Mesodermal cell (in vitro differentiated cells): ENCODE data around the gene ITGA7.
"Not testable (repeated sequence)": the region's sequence is repeated elsewhere in the genome, so short reads cannot be mapped to it uniquely, and the experiment has no call there.

Source experiments
- H3K27ac ChIP-seq: 2 replicates; pipeline ENCODE4 v1.7.0; 2013; ENCODE audit warnings: mild to moderate bottlenecking, low read depth, low read length, moderate library complexity; ENCODE audit not compliant: severe bottlenecking
- H3K36me3 ChIP-seq: 2 replicates; pipeline ENCODE4 v1.7.1; 2013; ENCODE audit warnings: mild to moderate bottlenecking, low read length, moderate library complexity; ENCODE audit not compliant: control insufficient read depth, insufficient read depth
- H3K4me1 ChIP-seq: one replicate; pipeline ENCODE4 v1.7.1; 2013; ENCODE audit warnings: mild to moderate bottlenecking, low read length; ENCODE audit not compliant: insufficient read depth, control insufficient read depth, poor library complexity, severe bottlenecking
- H3K4me3 ChIP-seq: 2 replicates; pipeline ENCODE4 v1.7.0; 2013; ENCODE audit warnings: low read length, control low read depth, mild to moderate bottlenecking; ENCODE audit not compliant: insufficient read depth, poor library complexity, severe bottlenecking; ENCODE audit errors: extremely low read depth
- H3K9me3 ChIP-seq: 2 replicates; pipeline ENCODE4 v1.7.1; 2013; ENCODE audit warnings: mild to moderate bottlenecking, low read length, moderate library complexity; ENCODE audit not compliant: control insufficient read depth
- WGBS, 2 experiments: methylation state at CpG; one replicate each; pipeline ENCODE4 v1.1.5; 2013; ENCODE audit warnings: missing lambda C conversion rate in 2 of 2; ENCODE audit not compliant: insufficient coverage in 2 of 2; 5-methylcytosine and 5-hydroxymethylcytosine counted together

Gene ITGA7

DNA sequence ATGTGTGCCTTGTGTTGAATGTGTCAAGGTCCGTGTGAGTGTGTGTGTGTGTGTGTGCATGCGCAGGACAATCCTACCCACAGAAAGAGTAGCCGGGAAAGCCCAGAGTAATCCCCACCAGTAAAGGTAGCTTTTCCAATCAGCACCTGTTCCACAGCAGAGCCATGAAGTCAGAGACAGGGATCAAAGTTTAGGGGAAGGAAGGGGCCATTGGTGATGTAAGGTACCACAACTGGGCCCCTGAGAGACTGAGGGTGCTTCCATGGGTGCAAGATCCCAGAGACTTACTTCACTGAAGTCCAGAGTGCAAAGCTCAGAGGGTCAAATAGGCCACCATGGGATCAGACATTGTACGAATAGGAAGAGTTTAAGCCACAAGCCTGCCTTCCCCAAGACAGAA is 50.5 kb downstream of the ITGA7 start:
- Histone ChIP-seq H3K4me3 (no peak overlapping the region), H3K9me3 (no peaks in the 10 kb centered on the region), H3K36me3 (no peaks in the 10 kb centered on the region), H3K4me1 (no peaks in the 10 kb centered on the region), H3K27ac (no peak overlapping the region)
- 78 to 83% methylated on average over 3 of the region's 4 CpGs for WGBS, 2 experiments

DNA sequence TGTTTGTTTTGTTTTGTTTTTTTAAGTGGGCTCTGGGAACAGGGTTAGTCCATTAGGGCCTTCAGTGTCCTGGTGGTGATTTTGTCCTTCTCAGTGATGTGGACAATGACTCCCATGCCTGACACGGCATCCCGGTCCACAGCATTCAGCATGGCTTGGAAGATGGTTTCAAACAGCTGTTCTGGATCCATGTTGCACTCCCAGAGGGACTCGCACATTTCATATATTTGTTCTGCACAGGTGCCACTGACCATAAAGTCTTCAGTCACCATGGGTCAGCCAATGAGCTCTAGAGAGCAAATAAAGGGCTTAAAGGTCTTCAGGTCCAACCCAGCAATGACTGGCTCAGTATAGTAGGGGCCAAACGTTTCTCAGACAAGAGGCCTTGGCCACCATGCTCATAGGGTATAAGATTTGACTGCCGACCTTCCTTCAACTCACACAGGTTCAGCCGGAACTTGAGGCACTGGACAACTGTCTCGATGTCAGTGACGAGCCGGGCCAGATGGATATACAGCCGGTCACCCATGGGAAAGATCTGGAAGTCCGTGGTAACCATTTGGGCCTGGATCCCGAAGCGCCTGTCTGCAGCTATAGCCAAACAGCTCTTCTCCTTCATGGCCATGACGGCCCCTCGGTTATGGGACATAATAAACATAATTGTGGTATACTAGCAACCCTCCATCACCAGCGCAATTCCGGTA is 53.0 kb downstream of the ITGA7 start:
- Histone ChIP-seq H3K9me3 (no peaks in the 10 kb centered on the region), H3K27ac (no peak overlapping the region), H3K4me3 (no peak overlapping the region), H3K4me1 (no peaks in the 10 kb centered on the region), H3K36me3 (no peaks in the 10 kb centered on the region)
- WGBS, 2 experiments, result 95% methylated on average over 13 to 16 of the region's 17 CpGs

DNA sequence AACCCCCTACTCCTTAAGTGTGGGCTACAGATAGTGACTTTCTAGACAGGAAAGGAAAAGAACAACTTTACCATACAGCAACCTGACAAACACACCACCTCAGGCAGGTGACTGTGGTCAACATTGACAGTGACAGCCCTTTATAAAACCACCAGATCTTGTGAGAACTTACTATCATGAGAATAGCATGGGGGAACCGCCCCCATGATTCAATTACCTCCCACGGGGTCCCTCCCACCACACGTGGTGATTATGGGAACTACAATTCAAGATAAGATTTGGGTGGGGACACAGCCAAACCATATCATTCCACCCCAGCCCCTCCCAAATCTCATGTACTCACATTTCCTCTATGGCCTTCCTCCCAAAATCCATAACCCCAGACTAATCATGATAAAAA is 54.7 kb downstream of the ITGA7 start:
- Histone ChIP-seq H3K27ac (no peak overlapping the region), H3K9me3 (no peaks in the 10 kb centered on the region), H3K36me3 (no peaks in the 10 kb centered on the region), H3K4me3 (no peak overlapping the region), H3K4me1 (no peaks in the 10 kb centered on the region)
- no CpG with 5 or more reads among the region's 3 CpGs for WGBS, 2 experiments

DNA sequence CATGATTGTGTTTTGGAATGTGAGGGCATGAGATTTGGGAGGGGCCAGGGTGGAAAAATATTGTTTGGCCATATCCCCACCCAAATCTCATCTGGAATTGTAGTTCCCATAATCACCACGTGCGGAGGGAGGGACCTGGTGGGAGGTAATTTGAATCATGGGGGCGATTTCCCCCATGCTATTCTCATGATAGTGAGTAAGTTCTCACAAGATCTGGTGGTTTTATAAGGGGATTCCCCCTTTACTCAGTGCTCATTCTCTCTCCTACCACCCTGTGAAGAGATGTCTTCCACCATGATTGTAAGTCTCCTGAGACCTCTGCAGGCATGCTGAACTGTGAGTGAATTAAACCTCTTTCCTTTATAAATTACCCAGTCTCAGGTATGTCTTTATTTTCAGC is 55.4 kb downstream of the ITGA7 start:
- H3K4me1 ChIP-seq, result no peaks in the 10 kb centered on the region
- no peak overlapping the region for H3K4me3 ChIP-seq
- WGBS, 2 experiments, result no CpG with 5 or more reads among the region's 3 CpGs
- no peak overlapping the region for H3K27ac ChIP-seq
- H3K36me3 ChIP-seq, result no peaks in the 10 kb centered on the region
- H3K9me3 ChIP-seq, result no peaks in the 10 kb centered on the region

DNA sequence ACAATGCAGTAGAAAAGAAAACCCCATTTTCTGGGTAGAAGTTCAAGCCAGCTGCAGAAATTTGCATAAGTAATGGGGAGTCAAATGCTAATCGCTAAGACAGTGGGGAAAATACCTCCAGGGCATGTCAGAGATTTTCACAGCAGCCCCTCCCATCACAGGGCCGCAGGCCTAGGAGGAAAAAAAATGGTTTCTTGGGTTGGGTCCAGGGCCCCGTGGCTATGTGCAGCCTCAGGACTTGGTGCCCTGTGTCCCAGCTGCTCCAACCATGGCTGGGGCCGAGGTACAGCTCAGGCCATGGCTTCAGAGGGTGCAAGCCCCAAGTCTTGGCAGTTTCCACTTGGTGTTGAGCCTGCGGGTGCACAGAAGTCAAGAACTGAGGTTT is 56.4 kb downstream of the ITGA7 start:
- Histone ChIP-seq H3K4me1 (no peaks in the 10 kb centered on the region), H3K4me3 (no peak overlapping the region), H3K36me3 (no peaks in the 10 kb centered on the region), H3K27ac (no peak overlapping the region), H3K9me3 (no peaks in the 10 kb centered on the region)
- 74 to 75% methylated on average over 4 to 5 of the region's 5 CpGs for WGBS, 2 experiments

DNA sequence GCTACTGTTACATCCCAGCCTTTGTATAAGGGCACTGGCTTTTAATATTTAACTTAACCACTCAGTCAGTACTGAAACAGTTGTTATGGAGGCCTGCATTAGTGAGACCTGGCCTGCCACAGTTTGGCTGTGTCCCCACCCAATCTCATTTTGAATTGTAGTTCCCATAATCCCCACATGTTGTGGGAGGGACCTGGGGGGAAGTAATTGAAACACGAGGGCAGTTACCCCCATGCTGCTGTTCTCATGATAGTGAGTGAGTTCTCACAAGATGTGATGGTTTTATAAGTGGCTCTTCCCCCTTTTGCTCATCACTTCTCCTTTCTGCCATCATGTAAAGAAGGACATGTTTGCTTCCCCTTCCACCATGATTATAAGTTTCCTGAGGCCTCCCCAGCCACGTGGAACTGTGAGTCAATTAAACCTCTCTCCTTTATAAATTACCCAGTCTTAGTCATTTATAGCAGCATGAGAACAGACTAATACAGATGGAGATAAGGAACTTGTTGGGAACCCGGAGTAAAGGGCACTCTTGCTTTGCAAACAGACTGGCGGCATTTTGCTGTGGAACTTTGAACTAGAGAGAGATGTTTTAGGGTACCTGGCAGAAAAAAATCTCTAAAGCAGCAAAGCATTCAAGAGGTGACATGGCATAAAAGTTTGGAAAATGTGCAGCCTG is 56.9 kb downstream of the ITGA7 start:
- not testable (repeated sequence) for H3K9me3 ChIP-seq, H3K27ac ChIP-seq, H3K4me1 ChIP-seq, H3K4me3 ChIP-seq, H3K36me3 ChIP-seq
- WGBS, 2 experiments, result 73 to 100% methylated on average over 2 to 3 of the region's 4 CpGs

GRCh38 chr12:55647027-55647426 is 60.7 kb downstream of the ITGA7 start:
- Histone ChIP-seq H3K4me1 (no peaks in the 10 kb centered on the region), H3K4me3 (no peak overlapping the region), H3K27ac (no peak overlapping the region), H3K9me3 (no peaks in the 10 kb centered on the region), H3K36me3 (no peaks in the 10 kb centered on the region)
- WGBS, 2 experiments, result 94 to 100% methylated on average over 2 to 5 of the region's 5 CpGs

DNA sequence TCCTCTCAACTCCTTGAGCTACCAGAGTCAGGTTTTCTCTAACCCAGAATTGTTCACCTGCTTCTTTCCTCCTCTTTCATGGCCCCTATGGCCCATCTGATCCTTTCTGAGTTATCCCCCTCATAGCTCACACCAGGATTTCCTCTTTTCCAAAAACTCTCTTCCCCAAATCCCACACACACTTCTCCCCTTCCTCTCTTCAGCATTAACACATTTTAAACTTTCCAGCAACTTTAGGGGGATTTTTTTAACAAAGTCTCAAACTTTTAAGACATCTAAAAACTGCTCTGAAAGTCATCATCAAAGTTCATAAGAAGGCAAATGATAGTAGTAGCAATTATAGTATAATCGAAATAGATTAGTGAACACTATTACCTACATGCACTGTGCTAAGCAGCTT is 63.1 kb downstream of the ITGA7 start:
- Histone ChIP-seq H3K36me3 (no peaks in the 10 kb centered on the region), H3K4me1 (no peaks in the 10 kb centered on the region), H3K9me3 (no peaks in the 10 kb centered on the region), H3K4me3 (no peak overlapping the region), H3K27ac (no peak overlapping the region)
- WGBS, 2 experiments, result no CpG with 5 or more reads among the region's 1 CpG

DNA sequence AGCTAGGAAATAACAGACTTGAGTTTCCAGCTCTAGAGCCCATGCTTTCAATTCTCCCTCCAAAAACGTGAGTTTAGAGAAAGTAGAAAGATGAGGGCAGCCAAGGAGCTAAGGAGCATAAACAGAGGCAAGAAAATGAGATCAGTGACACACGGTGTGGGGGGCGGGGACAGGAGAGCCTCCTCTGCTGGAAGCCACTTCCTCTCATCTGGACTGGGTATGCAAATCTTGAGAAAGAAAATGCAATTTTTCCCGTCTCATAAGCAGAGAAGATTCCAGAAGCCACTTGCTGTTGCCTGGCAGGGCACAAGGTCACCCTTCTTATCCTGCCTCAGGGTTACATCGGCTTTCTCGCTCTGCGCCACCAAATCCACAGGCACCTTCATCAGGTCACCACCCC is 65.0 kb downstream of the ITGA7 start:
- Histone ChIP-seq H3K36me3 (no peaks in the 10 kb centered on the region), H3K4me1 (no peaks in the 10 kb centered on the region), H3K27ac (no peak overlapping the region), H3K4me3 (no peak overlapping the region), H3K9me3 (no peaks in the 10 kb centered on the region)
- 70 to 91% methylated on average over 4 to 6 of the region's 7 CpGs for WGBS, 2 experiments

- no peak overlapping the region for H3K4me3 ChIP-seq
- H3K27ac ChIP-seq, result no peak overlapping the region
- no peaks in the 10 kb centered on the region for H3K4me1 ChIP-seq
- no peaks in the 10 kb centered on the region for H3K36me3 ChIP-seq
- no peaks in the 10 kb centered on the region for H3K9me3 ChIP-seq
- WGBS, 2 experiments, result 44 to 50% methylated on average over 2 of the region's 2 CpGs
Measured at GRCh38 chr12:55642267-55642666, 65.4 kb downstream of the ITGA7 start.

DNA sequence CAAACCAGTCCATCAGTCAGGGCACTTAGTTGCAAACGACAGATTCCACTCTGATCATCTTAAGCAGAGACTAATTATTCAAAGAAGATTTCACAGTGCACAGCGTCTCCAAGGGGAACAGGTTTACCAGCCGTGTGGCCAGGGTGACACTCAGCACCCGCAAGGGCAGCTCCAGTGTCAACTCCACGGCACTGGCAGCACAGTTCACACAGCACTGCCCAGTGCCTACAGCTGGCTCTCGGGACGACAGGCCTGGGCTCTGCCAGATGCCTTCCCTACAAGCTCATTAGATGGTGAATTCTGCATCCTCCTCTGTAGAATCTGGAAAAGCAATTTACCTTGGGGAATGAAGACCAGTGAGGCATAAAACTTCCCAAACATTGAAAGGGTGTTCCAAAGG is 66.1 kb downstream of the ITGA7 start:
- no peak overlapping the region for H3K4me3 ChIP-seq
- no peaks in the 10 kb centered on the region for H3K4me1 ChIP-seq
- 79 to 91% methylated on average over 5 to 7 of the region's 7 CpGs for WGBS, 2 experiments
- no peaks in the 10 kb centered on the region for H3K9me3 ChIP-seq
- no peaks in the 10 kb centered on the region for H3K36me3 ChIP-seq
- H3K27ac ChIP-seq, result no peak overlapping the region
